Neuronal stem cell (in vitro differentiated cells): ENCODE measurements around the gene U2AF1L4.

Source experiments
- DNase-seq: peaks from one replicate; pipeline ENCODE4 v3.0.0-alpha.2; 2013; ENCODE audit warnings: low spot score
- H2AFZ ChIP-seq: one replicate; pipeline ENCODE4 v1.6.1; 2013; ENCODE audit warnings: mild to moderate bottlenecking, low read length, inconsistent platforms
- H2AK5ac ChIP-seq: 2 replicates; pipeline ENCODE4 v1.6.1; 2013; ENCODE audit warnings: low read depth, mild to moderate bottlenecking, inconsistent platforms, low read length, moderate library complexity, mixed read lengths
- H2BK120ac ChIP-seq: 2 replicates; pipeline ENCODE4 v1.6.1; 2013; ENCODE audit warnings: low read depth, mild to moderate bottlenecking, inconsistent platforms, low read length, moderate library complexity, mixed read lengths
- H2BK12ac ChIP-seq: one replicate; pipeline ENCODE4 v1.6.1; 2013; ENCODE audit warnings: low read length, inconsistent platforms
- H2BK15ac ChIP-seq: 2 replicates; pipeline ENCODE4 v1.6.1; 2013; ENCODE audit warnings: mild to moderate bottlenecking, low read length, inconsistent platforms, mixed read lengths
- H2BK5ac ChIP-seq: one replicate; pipeline ENCODE4 v1.6.1; 2013; ENCODE audit warnings: inconsistent platforms, mild to moderate bottlenecking, low read length, moderate library complexity
- H3K14ac ChIP-seq: one replicate; pipeline ENCODE4 v1.6.1; 2013; ENCODE audit warnings: low read length, inconsistent platforms
- H3K18ac ChIP-seq: 2 replicates; pipeline ENCODE4 v1.6.1; 2013; ENCODE audit warnings: low read length, inconsistent platforms
- H3K23ac ChIP-seq: 2 replicates; pipeline ENCODE4 v1.6.1; 2013; ENCODE audit warnings: low read depth, mild to moderate bottlenecking, mixed read lengths, low read length, inconsistent platforms; ENCODE audit not compliant: poor library complexity
- H3K27ac ChIP-seq: replicated peaks from 3 replicates; pipeline ENCODE4 v1.5.1; 2013; ENCODE audit warnings: low read length, inconsistent platforms
- H3K27me3 ChIP-seq, 3 experiments: 2 replicates each; pipeline ENCODE4 v1.6.1; 2013; ENCODE audit warnings: low read length in 3 of 3, mild to moderate bottlenecking in 2 of 3, inconsistent platforms in 1 of 3, low read depth in 1 of 3, mixed read lengths in 1 of 3, moderate library complexity in 1 of 3; ENCODE audit not compliant: control insufficient read depth in 3 of 3, insufficient read depth in 3 of 3
- H3K36me3 ChIP-seq, 2 donors: replicated peaks in 1 of 2; 2 replicates each; pipeline ENCODE4 v1.6.1; 2013; ENCODE audit warnings: low read length in 2 of 2; ENCODE audit not compliant: control insufficient read depth in 2 of 2, insufficient read depth in 2 of 2
- H3K4ac ChIP-seq: 2 replicates; pipeline ENCODE4 v1.6.1; 2013; ENCODE audit warnings: inconsistent platforms, mild to moderate bottlenecking, low read length, moderate library complexity
- H3K4me1 ChIP-seq, 2 donors: 1 replicate in 1 of 2; 2 replicates in 1 of 2; pipeline ENCODE4 v1.6.1; 2013; ENCODE audit warnings: low read length in 2 of 2, low read depth in 1 of 2; ENCODE audit not compliant: control insufficient read depth in 2 of 2, insufficient read depth in 1 of 2
- H3K4me2 ChIP-seq: one replicate; pipeline ENCODE4 v1.6.1; 2013; ENCODE audit warnings: mild to moderate bottlenecking, low read length, inconsistent platforms; ENCODE audit not compliant: insufficient read depth, poor library complexity, severe bottlenecking
- H3K4me3 ChIP-seq, 2 donors: 2 replicates each; pipeline ENCODE4 v1.5.1; 2013; ENCODE audit warnings: low read length in 2 of 2, mild to moderate bottlenecking in 2 of 2, inconsistent platforms in 1 of 2, moderate library complexity in 1 of 2
- H3K79me1 ChIP-seq: one replicate; pipeline ENCODE4 v1.6.1; 2013; ENCODE audit warnings: low read depth, mild to moderate bottlenecking, inconsistent platforms, low read length, moderate library complexity
- H3K9ac ChIP-seq: one replicate; pipeline ENCODE4 v1.6.1; 2013; ENCODE audit warnings: mild to moderate bottlenecking, low read depth, low read length, inconsistent platforms; ENCODE audit not compliant: poor library complexity
- H3K9me3 ChIP-seq, 2 donors: replicated peaks in 1 of 2; 2 replicates each; pipeline versions ENCODE3 to v1.6.1; 2013; ENCODE audit warnings: low read length in 2 of 2, mild to moderate bottlenecking in 2 of 2, inconsistent platforms in 1 of 2, low read depth in 1 of 2, mixed read lengths in 1 of 2, moderate library complexity in 1 of 2; ENCODE audit not compliant: control insufficient read depth in 2 of 2, insufficient read depth in 1 of 2
- H4K8ac ChIP-seq: one replicate; pipeline ENCODE4 v1.6.1; 2013; ENCODE audit warnings: low read depth, mild to moderate bottlenecking, inconsistent platforms, low read length, moderate library complexity
- H4K91ac ChIP-seq: one replicate; pipeline ENCODE4 v1.6.1; 2013; ENCODE audit warnings: low read length, low read depth, mild to moderate bottlenecking, inconsistent platforms; ENCODE audit not compliant: poor library complexity
- WGBS, 2 donors: extraction: QIAGEN DNeasy Blood & Tissue Kit; methylation state at CpG; one replicate each; pipeline ENCODE4 v1.1.7; 2013; ENCODE audit warnings: missing lambda C conversion rate in 2 of 2, mixed read lengths in 1 of 2; ENCODE audit not compliant: insufficient read length in 2 of 2, insufficient replicate concordance in 1 of 2; ENCODE audit errors: extremely low coverage in 2 of 2; 5-methylcytosine and 5-hydroxymethylcytosine counted together

The U2AF1L4 gene

DNA sequence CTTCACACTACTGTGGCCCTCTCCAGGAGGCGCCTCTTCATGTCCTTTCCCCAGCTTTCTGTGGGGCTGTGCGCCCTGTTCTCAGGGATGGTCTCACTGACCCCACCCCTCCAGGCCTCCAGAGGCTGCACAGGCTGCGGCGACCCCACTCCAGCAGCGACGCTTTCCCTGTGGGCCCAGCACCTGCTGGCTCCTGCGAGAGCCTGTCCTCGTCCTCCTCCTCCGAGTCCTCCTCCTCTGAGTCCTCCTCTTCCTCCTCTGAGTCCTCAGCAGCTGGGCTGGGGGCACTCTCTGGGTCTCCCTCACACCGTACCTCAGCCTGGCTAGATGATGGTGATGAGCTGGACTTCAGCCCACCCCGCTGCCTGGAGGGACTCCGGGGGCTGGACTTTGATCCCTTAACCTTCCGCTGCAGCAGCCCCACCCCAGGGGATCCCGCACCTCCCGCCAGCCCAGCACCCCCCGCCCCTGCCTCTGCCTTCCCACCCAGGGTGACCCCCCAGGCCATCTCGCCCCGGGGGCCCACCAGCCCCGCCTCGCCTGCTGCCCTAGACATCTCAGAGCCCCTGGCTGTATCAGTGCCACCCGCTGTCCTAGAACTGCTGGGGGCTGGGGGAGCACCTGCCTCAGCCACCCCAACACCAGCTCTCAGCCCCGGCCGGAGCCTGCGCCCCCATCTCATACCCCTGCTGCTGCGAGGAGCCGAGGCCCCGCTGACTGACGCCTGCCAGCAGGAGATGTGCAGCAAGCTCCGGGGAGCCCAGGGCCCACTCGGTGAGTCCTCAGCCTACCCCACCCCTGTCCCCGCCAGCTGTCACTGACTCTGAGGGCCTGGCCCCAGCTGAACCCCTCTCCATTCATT, 41.3 kb upstream of the U2AF1L4 start:
- H3K14ac ChIP-seq: peak overlapping the region; percentile 21
- H3K36me3 ChIP-seq: peaks cover 18 to 54% of the 10 kb centered on the region in 2 donors
- H3K4me3 ChIP-seq: no peak overlapping the region
- WGBS, 2 donors: no CpG with 5 or more reads among the region's 31 CpGs
- H3K79me1 ChIP-seq: peaks cover 1% of the 10 kb centered on the region
- H2BK5ac ChIP-seq: peak overlapping the region; percentile 53
- no peak overlapping the region for H2AFZ ChIP-seq
- no peak overlapping the region for H2BK120ac ChIP-seq
- no peak overlapping the region for H2BK12ac ChIP-seq
- H2AK5ac ChIP-seq: peak overlapping the region; percentile 14
- peak overlapping the region; percentile 43 for H4K8ac ChIP-seq
- peak overlapping the region; percentile 70 for H3K9ac ChIP-seq
- H3K27me3 ChIP-seq: no peaks in the 10 kb centered on the region
- no peak overlapping the region for H3K4me2 ChIP-seq
- no peak overlapping the region for H2BK15ac ChIP-seq
- no peak for DNase-seq
- H4K91ac ChIP-seq: no peak overlapping the region
- H3K4ac ChIP-seq: no peak overlapping the region
- no peak overlapping the region for H3K23ac ChIP-seq
- no peak overlapping the region for H3K27ac ChIP-seq
- no peaks in the 10 kb centered on the region for H3K9me3 ChIP-seq
- H3K4me1 ChIP-seq: peaks cover 0 to 9% of the 10 kb centered on the region in 2 donors
- peak overlapping the region; percentile 28 for H3K18ac ChIP-seq

DNA sequence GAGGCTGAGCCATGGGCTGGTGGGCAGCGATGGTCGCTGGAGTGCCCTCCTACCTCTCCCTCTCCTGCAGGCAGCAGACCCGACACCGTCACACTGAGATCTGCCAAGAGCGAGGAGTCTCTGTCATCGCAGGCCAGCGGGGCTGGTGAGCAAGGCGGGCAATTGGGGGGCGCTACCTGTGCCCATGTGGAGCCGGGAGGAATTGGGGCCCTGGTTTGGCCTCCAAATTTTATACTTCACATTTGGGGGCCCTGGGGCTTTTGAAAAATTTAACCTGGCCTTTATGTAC, 40.1 kb upstream of the U2AF1L4 start:
- no peaks in the 10 kb centered on the region for H3K27me3 ChIP-seq
- peaks cover 24 to 66% of the 10 kb centered on the region in 2 donors for H3K36me3 ChIP-seq
- H3K23ac ChIP-seq: no peak overlapping the region
- H3K9me3 ChIP-seq: no peaks in the 10 kb centered on the region
- H2BK5ac ChIP-seq: no peak overlapping the region
- no peak overlapping the region for H4K8ac ChIP-seq
- H3K4me2 ChIP-seq: no peak overlapping the region
- WGBS, 2 donors: no CpG with 5 or more reads among the region's 10 CpGs
- no peak overlapping the region for H3K27ac ChIP-seq
- no peak overlapping the region for H4K91ac ChIP-seq
- H2BK15ac ChIP-seq: no peak overlapping the region
- H3K79me1 ChIP-seq: peaks cover 1% of the 10 kb centered on the region
- H3K4me1 ChIP-seq: peaks cover 0 to 11% of the 10 kb centered on the region in 2 donors
- H2AFZ ChIP-seq: no peak overlapping the region
- no peak overlapping the region for H3K14ac ChIP-seq
- peak overlapping the region; percentile 65 for H3K18ac ChIP-seq
- no peak overlapping the region for H3K9ac ChIP-seq
- no peak overlapping the region for H2BK120ac ChIP-seq
- peak overlapping the region; percentile 63 for H2AK5ac ChIP-seq
- H2BK12ac ChIP-seq: no peak overlapping the region
- no peak overlapping the region for H3K4me3 ChIP-seq
- H3K4ac ChIP-seq: no peak overlapping the region
- DNase-seq: no peak

DNA sequence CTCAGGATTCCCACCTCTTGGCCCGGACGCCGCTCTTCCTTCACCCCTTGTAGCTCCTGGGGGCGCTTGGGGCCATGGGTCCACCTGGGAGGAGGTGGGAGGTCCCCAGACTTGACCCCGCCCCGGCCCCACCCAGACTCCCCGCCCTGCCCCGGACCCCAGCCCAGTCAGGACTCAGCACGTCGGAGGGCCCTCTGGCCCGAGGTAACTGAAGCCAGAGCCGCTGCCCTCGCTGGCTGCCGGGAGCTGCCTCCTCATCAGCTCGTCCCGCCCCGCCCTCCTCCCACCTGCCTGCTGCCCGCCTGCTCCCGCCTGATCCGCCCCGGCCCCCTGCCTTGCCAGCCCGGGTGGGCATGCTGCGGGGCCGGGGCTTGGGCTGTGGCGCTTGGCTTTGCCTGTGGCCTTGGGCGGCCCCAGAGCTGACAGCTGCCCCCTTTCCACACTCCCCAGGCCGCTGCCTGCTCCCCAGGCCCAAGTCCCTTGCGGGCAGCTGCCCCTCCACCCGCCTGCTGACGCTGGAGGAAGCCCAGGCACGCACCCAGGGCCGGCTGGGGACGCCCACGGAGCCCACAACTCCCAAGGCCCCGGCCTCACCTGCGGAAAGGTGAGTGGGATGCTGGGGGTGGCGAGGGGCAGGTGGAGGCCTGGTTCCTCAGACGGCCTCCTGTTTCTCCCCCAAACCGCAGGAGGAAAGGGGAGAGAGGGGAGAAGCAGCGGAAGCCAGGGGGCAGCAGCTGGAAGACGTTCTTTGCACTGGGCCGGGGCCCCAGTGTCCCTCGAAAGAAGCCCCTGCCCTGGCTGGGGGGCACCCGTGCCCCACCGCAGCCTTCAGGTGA, 39.5 kb upstream of the U2AF1L4 start:
- WGBS, 2 donors: no CpG with 5 or more reads among the region's 45 CpGs

More for the DNA sequence above, 39.5 kb upstream of the U2AF1L4 start:
- Histone ChIP-seq H3K4me3 (peak overlapping the region in 1 of 2 donors; percentile 52), H3K9me3 (no peaks in the 10 kb centered on the region), H3K18ac (peak overlapping the region; percentile 65), H2BK5ac (peak overlapping the region; percentile 75), H3K79me1 (no peaks in the 10 kb centered on the region), H3K4ac (peak overlapping the region; percentile 76), H2BK120ac (no peak overlapping the region), H3K4me1 (peaks cover 0 to 11% of the 10 kb centered on the region in 2 donors), H4K8ac (no peak overlapping the region), H3K23ac (no peak overlapping the region), H3K36me3 (peaks cover 24 to 71% of the 10 kb centered on the region in 2 donors), H3K14ac (no peak overlapping the region), H3K4me2 (peak overlapping the region; percentile 40), H3K27me3 (no peaks in the 10 kb centered on the region), H4K91ac (no peak overlapping the region), H2BK15ac (no peak overlapping the region), H3K9ac (peak overlapping the region; percentile 83), H2AFZ (no peak overlapping the region), H3K27ac (no peak overlapping the region), H2AK5ac (peak overlapping the region; percentile 63), H2BK12ac (no peak overlapping the region)
- no peak for DNase-seq
